ENCODE data around the gene MRPL57.
"Not testable (repeated sequence)": the region's sequence is repeated elsewhere in the genome, so short reads cannot be mapped to it uniquely, and the experiment has no call there.

The MRPL57 gene

GRCh38 chr13:21194756-21195155 is 18.3 kb downstream of the MRPL57 start:
- not testable (repeated sequence) for H3K4me3 ChIP-seq (ENCODE audit: low read depth, low read length); H3K4me1 ChIP-seq (ENCODE audit: control insufficient read depth, insufficient read depth, low read length); H3K27ac ChIP-seq (ENCODE audit: low read depth, low read length); H3K9ac ChIP-seq (ENCODE audit: low read length); H3K36me3 ChIP-seq (ENCODE audit: control insufficient read depth, insufficient read depth, low read length); H3K9me3 ChIP-seq (ENCODE audit: control insufficient read depth, insufficient read depth, low read depth, low read length); H3K27me3 ChIP-seq (ENCODE audit: control insufficient read depth, insufficient read depth, low read length)

GRCh38 chr13:21197606-21198225 is 21.3 kb downstream of the MRPL57 start:
- not testable (repeated sequence) for H3K4me3 ChIP-seq (ENCODE audit: low read depth, low read length); H3K4me1 ChIP-seq (ENCODE audit: control insufficient read depth, insufficient read depth, low read length)

GRCh38 chr13:21198391-21198790 is 21.9 kb downstream of the MRPL57 start:
- not testable (repeated sequence) for H3K9ac ChIP-seq (ENCODE audit: low read length); H3K27me3 ChIP-seq (ENCODE audit: control insufficient read depth, insufficient read depth, low read length); H3K36me3 ChIP-seq (ENCODE audit: control insufficient read depth, insufficient read depth, low read length); H3K4me1 ChIP-seq (ENCODE audit: control insufficient read depth, insufficient read depth, low read length); H3K27ac ChIP-seq (ENCODE audit: low read depth, low read length); H3K4me3 ChIP-seq (ENCODE audit: low read depth, low read length)
- H3K9me3 ChIP-seq (ENCODE audit: control insufficient read depth, insufficient read depth, low read depth, low read length) = peaks cover 30% of the 10 kb centered on the region

More at GRCh38 chr13:21197606-21198225, 21.3 kb downstream of the MRPL57 start:
- H3K9ac ChIP-seq (ENCODE audit: low read length); H3K36me3 ChIP-seq (ENCODE audit: control insufficient read depth, insufficient read depth, low read length); H3K27ac ChIP-seq (ENCODE audit: low read depth, low read length); H3K27me3 ChIP-seq (ENCODE audit: control insufficient read depth, insufficient read depth, low read length): not testable (repeated sequence)
- H3K9me3 ChIP-seq (ENCODE audit: control insufficient read depth, insufficient read depth, low read depth, low read length) = peaks cover 25% of the 10 kb centered on the region

- H3K27ac ChIP-seq (ENCODE audit: low read depth, low read length); H3K4me3 ChIP-seq (ENCODE audit: low read depth, low read length); H3K27me3 ChIP-seq (ENCODE audit: control insufficient read depth, insufficient read depth, low read length); H3K9ac ChIP-seq (ENCODE audit: low read length); H3K4me1 ChIP-seq (ENCODE audit: control insufficient read depth, insufficient read depth, low read length); H3K36me3 ChIP-seq (ENCODE audit: control insufficient read depth, insufficient read depth, low read length): not testable (repeated sequence)
- peaks cover 32% of the 10 kb centered on the region for H3K9me3 ChIP-seq (ENCODE audit: control insufficient read depth, insufficient read depth, low read depth, low read length)
Measured at GRCh38 chr13:21201456-21202190, 25.2 kb downstream of the MRPL57 start.

GRCh38 chr13:21202767-21203531 is 26.5 kb downstream of the MRPL57 start:
- no peak overlapping the region for H3K4me3 ChIP-seq (ENCODE audit: low read depth, low read length)
- no peaks in the 10 kb centered on the region for H3K4me1 ChIP-seq (ENCODE audit: control insufficient read depth, insufficient read depth, low read length)
- H3K27ac ChIP-seq (ENCODE audit: low read depth, low read length) = no peak overlapping the region

GRCh38 chr13:21208652-21209154 is 32.2 kb downstream of the MRPL57 start:
- Histone ChIP-seq H3K27me3 (ENCODE audit: control insufficient read depth, insufficient read depth, low read length) (no peaks in the 10 kb centered on the region), H3K4me3 (ENCODE audit: low read depth, low read length) (no peak overlapping the region), H3K9me3 (ENCODE audit: control insufficient read depth, insufficient read depth, low read depth, low read length) (peaks cover 26% of the 10 kb centered on the region), H3K36me3 (ENCODE audit: control insufficient read depth, insufficient read depth, low read length) (no peaks in the 10 kb centered on the region), H3K27ac (ENCODE audit: low read depth, low read length) (no peak overlapping the region), H3K4me1 (ENCODE audit: control insufficient read depth, insufficient read depth, low read length) (no peaks in the 10 kb centered on the region), H3K9ac (ENCODE audit: low read length) (no peak overlapping the region)

More at GRCh38 chr13:21202767-21203531, 26.5 kb downstream of the MRPL57 start:
- Histone ChIP-seq H3K9ac (ENCODE audit: low read length) (no peak overlapping the region), H3K27me3 (ENCODE audit: control insufficient read depth, insufficient read depth, low read length) (no peaks in the 10 kb centered on the region), H3K9me3 (ENCODE audit: control insufficient read depth, insufficient read depth, low read depth, low read length) (peaks cover 32% of the 10 kb centered on the region), H3K36me3 (ENCODE audit: control insufficient read depth, insufficient read depth, low read length) (no peaks in the 10 kb centered on the region)

- Histone ChIP-seq H3K9ac (ENCODE audit: low read length) (no peak overlapping the region), H3K4me3 (ENCODE audit: low read depth, low read length) (no peak overlapping the region), H3K27me3 (ENCODE audit: control insufficient read depth, insufficient read depth, low read length) (no peaks in the 10 kb centered on the region), H3K36me3 (ENCODE audit: control insufficient read depth, insufficient read depth, low read length) (no peaks in the 10 kb centered on the region), H3K9me3 (ENCODE audit: control insufficient read depth, insufficient read depth, low read depth, low read length) (peaks cover 23% of the 10 kb centered on the region), H3K4me1 (ENCODE audit: control insufficient read depth, insufficient read depth, low read length) (no peaks in the 10 kb centered on the region; the same call in 1 of the 2 replicates), H3K27ac (ENCODE audit: low read depth, low read length) (no peak overlapping the region)
Measured at GRCh38 chr13:21212138-21212775, 35.8 kb downstream of the MRPL57 start.

GRCh38 chr13:21215419-21215818 is 39.0 kb downstream of the MRPL57 start:
- H3K27me3 ChIP-seq (ENCODE audit: control insufficient read depth, insufficient read depth, low read length); H3K36me3 ChIP-seq (ENCODE audit: control insufficient read depth, insufficient read depth, low read length); H3K9ac ChIP-seq (ENCODE audit: low read length); H3K27ac ChIP-seq (ENCODE audit: low read depth, low read length); H3K4me1 ChIP-seq (ENCODE audit: control insufficient read depth, insufficient read depth, low read length); H3K4me3 ChIP-seq (ENCODE audit: low read depth, low read length): not testable (repeated sequence)
- peaks cover 23% of the 10 kb centered on the region for H3K9me3 ChIP-seq (ENCODE audit: control insufficient read depth, insufficient read depth, low read depth, low read length)

GRCh38 chr13:21216332-21216731 is 39.9 kb downstream of the MRPL57 start:
- H3K4me3 ChIP-seq (ENCODE audit: low read depth, low read length) = no peak overlapping the region
- H3K9me3 ChIP-seq (ENCODE audit: control insufficient read depth, insufficient read depth, low read depth, low read length) = peaks cover 23% of the 10 kb centered on the region
- no peak overlapping the region for H3K27ac ChIP-seq (ENCODE audit: low read depth, low read length)
- H3K27me3 ChIP-seq (ENCODE audit: control insufficient read depth, insufficient read depth, low read length) = no peaks in the 10 kb centered on the region
- H3K4me1 ChIP-seq (ENCODE audit: control insufficient read depth, insufficient read depth, low read length) = no peaks in the 10 kb centered on the region; the same call in 1 of the 2 replicates
- H3K36me3 ChIP-seq (ENCODE audit: control insufficient read depth, insufficient read depth, low read length) = no peaks in the 10 kb centered on the region
- no peak overlapping the region for H3K9ac ChIP-seq (ENCODE audit: low read length)

- no peak overlapping the region for H3K4me3 ChIP-seq (ENCODE audit: low read depth, low read length)
- no peaks in the 10 kb centered on the region for H3K36me3 ChIP-seq (ENCODE audit: control insufficient read depth, insufficient read depth, low read length)
- H3K27ac ChIP-seq (ENCODE audit: low read depth, low read length) = no peak overlapping the region
- no peak overlapping the region for H3K9ac ChIP-seq (ENCODE audit: low read length)
- peaks cover 16% of the 10 kb centered on the region; the same call in 1 of the 2 replicates for H3K9me3 ChIP-seq (ENCODE audit: control insufficient read depth, insufficient read depth, low read depth, low read length)
- no peaks in the 10 kb centered on the region; the same call in 1 of the 2 replicates for H3K4me1 ChIP-seq (ENCODE audit: control insufficient read depth, insufficient read depth, low read length)
- no peaks in the 10 kb centered on the region for H3K27me3 ChIP-seq (ENCODE audit: control insufficient read depth, insufficient read depth, low read length)
Measured at GRCh38 chr13:21218351-21219035, 42.0 kb downstream of the MRPL57 start.

Measured in HUES6 (cell line).